HTR-8/SVneo (cell line): ENCODE data around the gene LDLRAD1.
"Not testable (repeated sequence)": the region's sequence is repeated elsewhere in the genome, so short reads cannot be mapped to it uniquely, and the experiment has no call there.

Experiments
- DNase-seq: peaks from one replicate; pipeline ENCODE4 v3.0.0; 2011; ENCODE audit warnings: low spot score, mixed read lengths; ENCODE audit not compliant: insufficient read length
- FAIRE-seq: peaks from 2 replicates; lab custom pipeline; 2011; peaks lifted over from hg19 to GRCh38; lab: Jason Lieb, UNC

The LDLRAD1 gene

DNA sequence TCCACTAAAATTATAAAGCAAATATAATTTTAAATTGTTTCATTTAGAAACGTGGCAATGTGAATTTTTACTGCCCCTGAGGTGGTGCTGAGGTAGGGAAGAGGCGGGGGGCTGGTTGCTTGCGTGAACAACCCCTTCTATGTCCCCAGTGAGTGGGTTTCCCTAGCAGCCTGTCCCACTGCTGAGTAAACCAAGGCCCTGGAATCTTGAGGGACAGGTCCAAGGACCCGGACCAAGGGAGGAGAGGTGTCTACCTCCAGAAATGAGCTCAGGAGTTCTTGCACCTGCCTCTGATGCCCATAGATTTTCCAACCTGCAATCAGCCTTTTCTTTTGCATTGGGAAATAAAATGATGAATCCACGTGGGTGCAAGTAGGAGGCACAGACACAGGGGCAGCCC lies 649 bp upstream of the LDLRAD1 start:
- FAIRE-seq = no peak
- no peak for DNase-seq

GRCh38 chr1:54016343-54017282 lies 1.4 kb downstream of the LDLRAD1 start:
- no peak for FAIRE-seq
- no peak for DNase-seq

GRCh38 chr1:54014009-54014629 lies 3.9 kb downstream of the LDLRAD1 start:
- DNase-seq (no peak), FAIRE-seq (no peak)

DNA sequence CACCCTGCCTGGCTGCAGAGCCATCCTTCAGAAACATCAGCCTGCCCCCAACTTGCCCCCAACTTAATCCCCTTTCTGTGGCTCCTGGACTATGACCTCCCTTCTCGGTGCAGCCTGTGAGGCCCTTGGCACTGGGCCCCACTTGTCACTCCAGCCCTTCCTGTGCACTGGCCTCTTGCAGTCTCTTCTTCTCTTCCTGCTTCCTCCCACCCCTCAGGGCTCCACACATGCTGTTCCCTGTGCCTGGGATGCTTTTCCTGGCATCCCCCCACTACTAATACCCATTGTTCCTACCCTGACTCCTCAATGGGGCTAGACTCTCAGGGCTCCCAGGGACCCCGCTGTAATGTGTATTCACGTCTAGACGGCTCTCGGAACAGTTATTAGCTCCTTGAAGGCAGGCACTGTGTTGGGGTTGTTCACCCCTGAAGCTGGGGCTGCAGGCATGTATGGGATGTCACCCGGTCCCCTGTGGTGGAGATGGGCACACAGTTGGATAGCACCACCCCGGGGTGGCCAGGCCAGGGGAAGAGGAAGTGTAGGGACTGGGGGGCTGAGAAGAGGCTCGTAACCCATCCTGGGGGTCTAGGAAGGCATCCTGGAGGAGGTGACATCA lies 4.5 kb downstream of the LDLRAD1 start:
- DNase-seq = no peak
- FAIRE-seq = no peak

GRCh38 chr1:54012863-54013262 lies 5.1 kb downstream of the LDLRAD1 start:
- DNase-seq = no peak
- FAIRE-seq = no peak

DNA sequence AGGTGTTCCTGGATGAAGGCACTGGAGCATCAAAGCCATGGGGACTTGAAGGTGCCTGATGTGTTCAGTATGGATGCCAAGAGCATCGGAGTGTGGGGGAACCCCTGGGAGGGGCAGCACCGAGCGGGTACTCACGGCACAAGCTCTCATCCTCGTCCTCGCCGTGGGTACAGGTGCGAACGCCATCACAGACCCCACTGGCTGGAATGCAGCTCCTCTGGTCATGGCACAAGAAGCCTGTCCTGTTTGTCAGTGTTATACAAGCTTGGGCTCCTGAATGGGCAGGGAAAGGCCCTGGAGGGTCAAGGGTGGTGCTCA lies 6.0 kb downstream of the LDLRAD1 start:
- DNase-seq (no peak), FAIRE-seq (no peak)

GRCh38 chr1:54011316-54012007 lies 6.5 kb downstream of the LDLRAD1 start:
- DNase-seq = no peak

DNA sequence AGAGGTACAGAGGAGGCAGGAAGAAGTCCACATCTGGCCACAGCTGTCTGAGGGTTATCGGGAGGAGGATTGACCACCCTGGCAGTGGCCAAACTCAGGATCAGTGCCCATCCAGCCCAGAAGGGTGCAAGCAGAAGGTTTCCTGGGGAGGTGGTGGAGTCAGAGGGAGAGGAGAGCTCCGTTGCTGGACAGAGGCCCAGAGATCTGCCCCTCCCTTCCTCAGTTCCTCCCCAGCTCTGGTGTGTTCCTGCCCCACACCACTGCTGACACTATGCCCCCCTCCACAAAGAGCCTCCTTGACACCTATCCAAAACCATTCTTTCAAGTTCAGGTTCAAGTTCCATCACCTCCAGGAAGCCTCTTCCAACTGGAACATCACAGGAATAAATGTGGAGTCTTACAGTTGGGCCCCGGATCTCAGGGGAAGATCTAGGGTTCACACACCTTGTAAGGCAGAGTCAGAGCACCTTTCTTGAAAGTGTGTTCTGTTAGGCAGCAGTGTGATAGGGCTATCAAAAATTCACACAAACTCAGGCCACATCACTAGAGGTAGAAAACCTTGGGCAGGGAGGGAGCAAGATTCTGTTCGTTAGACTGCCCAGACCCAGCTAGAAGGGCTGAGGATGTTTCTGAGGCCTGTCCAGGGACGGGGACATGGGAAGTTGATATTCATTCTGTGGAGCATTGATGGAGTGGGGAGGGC lies 7.4 kb downstream of the LDLRAD1 start:
- no peak for FAIRE-seq
- DNase-seq = no peak

More at GRCh38 chr1:54011316-54012007, 6.5 kb downstream of the LDLRAD1 start:
- no peak for FAIRE-seq

GRCh38 chr1:54009406-54009805 lies 8.6 kb downstream of the LDLRAD1 start:
- DNase-seq = no peak
- FAIRE-seq = no peak

DNA sequence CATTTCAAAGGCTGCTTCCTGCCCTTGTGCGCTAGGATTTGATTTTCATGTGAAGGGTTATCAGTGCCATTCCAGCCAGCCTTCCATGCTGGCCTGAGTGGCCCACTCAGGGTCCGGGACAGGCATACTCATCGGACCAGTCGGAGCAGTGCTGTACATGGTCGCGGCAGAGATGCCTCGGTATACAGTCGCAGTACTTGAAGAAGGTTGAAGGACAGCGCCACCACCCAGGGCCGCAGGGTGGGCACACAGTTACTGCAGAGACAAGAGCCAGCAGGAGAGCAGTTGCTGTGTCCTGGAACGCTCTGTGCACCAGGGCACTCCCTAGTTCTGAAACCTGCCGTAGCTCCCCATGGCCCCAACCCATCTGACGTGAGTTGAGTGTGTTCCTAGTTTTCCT lies 9.1 kb downstream of the LDLRAD1 start:
- FAIRE-seq (no peak), DNase-seq (no peak)

- DNase-seq (no peak), FAIRE-seq (no peak)
Observed at GRCh38 chr1:54007613-54008012, 10.4 kb downstream of the LDLRAD1 start.

DNA sequence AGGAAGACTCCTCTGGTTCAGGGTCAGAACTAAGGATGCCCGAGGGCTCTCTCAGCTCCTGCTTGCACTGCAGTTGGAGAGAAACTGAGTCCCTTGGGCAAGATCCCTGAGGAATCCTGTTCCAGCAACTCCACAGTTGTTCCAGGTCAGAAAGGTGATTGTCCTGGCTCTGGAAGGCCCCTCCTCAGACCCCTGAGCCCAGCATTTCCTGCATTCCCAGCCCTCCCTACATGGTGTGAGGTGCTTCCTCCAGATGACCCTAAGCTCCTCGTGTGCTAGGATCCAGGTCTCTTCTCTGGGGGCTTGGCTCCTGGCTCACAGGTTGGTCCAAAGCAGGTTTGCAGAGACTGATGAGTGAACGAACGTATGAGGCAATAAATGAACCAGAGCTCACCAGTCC lies 11.5 kb downstream of the LDLRAD1 start:
- no peak for DNase-seq
- no peak for FAIRE-seq

DNA sequence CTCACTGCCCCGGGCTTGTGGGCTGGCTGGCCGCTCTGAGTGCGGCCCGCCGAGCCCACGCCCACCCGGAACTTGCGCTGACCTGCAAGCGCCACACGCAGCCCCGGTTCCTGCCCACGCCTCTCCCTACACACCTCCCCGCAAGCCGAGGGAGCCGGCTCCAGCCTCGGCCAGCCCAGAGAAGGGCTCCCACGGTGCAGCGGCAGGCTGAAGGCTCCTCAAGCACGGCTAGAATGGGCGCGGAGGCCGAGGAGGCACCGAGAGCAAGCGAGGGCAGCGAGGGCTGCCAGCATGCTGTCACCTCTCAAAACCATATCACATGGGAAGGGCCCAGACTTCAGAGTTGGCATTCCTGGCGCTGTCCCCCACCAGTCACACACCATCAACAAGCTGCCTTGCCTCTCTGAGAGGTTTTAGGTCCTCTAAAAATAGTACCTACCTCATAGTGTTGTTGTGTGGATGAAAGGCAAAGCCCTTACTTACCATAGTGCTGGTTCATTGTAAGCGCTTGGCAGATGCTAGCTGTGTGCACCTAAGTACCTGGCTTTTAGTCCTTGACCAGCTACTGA lies 13.4 kb downstream of the LDLRAD1 start:
- no peak for FAIRE-seq
- DNase-seq = no peak

GRCh38 chr1:54003750-54004480 lies 14.1 kb downstream of the LDLRAD1 start:
- FAIRE-seq, DNase-seq: not testable (repeated sequence)

- DNase-seq (no peak), FAIRE-seq (no peak)
Observed at GRCh38 chr1:54003249-54003646, 14.7 kb downstream of the LDLRAD1 start.

DNA sequence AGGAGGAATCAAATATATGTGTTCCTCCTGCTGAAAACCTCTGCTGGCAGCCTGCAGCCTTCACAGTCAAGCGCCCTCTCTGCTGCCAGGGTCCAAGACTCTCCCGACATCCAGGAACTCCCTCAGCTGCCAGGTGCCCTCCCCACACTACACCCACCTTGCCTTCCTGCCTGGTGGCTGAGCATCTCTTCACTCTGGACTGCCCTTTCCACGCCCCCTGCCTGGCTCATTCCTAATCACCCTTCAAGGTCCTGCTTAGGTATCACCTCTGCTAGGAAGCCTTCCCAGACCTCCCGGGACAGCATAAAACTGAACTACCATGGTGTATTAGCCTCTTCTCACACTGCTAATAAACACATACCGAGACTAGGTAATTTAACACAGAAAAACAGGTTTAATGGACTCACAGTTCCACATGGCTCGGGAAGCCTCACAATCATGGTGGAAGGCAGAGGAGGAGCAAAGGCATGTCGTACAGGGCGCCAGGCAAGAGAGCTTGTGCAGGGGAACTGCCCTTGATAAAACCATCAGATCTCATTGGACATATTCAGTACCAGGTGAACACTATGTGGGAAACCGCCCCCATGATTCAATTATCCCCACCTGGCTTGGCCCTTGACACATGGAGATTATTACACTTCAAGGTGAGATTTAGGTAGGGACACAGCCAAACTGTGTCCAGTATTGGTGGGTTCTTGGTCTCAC lies 15.3 kb downstream of the LDLRAD1 start:
- no peak for DNase-seq
- no peak for FAIRE-seq

DNA sequence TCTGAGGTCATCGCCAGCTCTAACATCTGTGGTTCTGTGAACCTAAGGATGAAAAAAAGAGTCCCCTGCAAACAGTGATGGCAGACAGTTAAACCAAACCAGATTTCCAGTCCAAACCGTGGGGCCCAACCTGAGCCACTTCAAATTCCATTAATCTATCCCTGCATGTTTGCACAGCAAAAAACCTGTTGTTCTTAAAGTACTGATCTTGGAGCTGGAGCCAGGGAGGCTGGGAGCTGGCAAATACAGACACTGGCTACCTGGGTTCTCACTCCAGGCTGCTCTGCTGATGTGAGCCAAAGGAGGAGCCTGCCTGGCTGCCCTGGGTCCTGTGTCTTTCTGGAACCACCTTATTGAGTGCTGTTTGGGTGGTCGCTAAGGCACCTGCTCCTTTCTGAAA lies 16.4 kb downstream of the LDLRAD1 start:
- FAIRE-seq = no peak
- DNase-seq = no peak

DNA sequence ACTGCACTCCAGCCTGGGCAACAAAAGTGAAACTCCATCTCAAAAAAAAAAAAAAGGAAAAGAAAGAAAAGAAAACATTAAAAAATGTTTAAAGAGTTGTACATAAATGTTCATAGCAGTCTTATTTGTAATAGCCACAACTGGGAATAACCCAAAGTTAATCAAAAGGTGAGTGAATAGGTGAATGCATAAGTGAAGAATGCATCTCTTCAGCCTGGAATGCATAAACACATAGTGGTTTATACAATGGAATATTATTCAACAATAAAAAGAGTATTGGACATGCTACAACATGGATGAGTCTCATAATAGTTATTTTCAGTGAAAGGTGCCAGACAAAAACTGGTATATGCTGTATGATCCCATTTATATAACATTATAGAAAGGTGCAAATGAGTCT lies 18.1 kb downstream of the LDLRAD1 start:
- DNase-seq (no peak), FAIRE-seq (no peak)

- FAIRE-seq (no peak), DNase-seq (no peak)
Observed at GRCh38 chr1:53998223-53998622, 19.8 kb downstream of the LDLRAD1 start.
